Motor neuron (in vitro differentiated cells): ENCODE data around the gene JMJD7. TPM values are rescaled to one million over a fixed set of nuclear protein-coding genes. Genes with fewer than 3 reads are reported as not detected.
A peak's percentile ranks its signal among the peaks of the same experiment; 100 is the strongest.

Experiments
- ATAC-seq, 8 experiments: fragments of 200-7000 bp; cut with Tn5 transposase; replicated peaks in 6 of 8; 2 replicates each; pipeline ENCODE4 v1.8.0; 2021; ENCODE audit warnings: mild to moderate bottlenecking in 8 of 8, moderate library complexity in 8 of 8
- H3K27ac ChIP-seq, 2 donors: fragments of 250-450 bp; sonication (Bioruptor Pico); 2 replicates each; pipeline ENCODE4 v1.9.0; 2021; ENCODE audit warnings: antibody characterized with exemption in 2 of 2, mild to moderate bottlenecking in 2 of 2, moderate library complexity in 1 of 2
- H3K4me1 ChIP-seq, 2 donors: fragments of 250-450 bp; sonication (Bioruptor Pico); replicated peaks in 1 of 2; 2 replicates each; pipeline ENCODE4 v1.6.1; 2021; ENCODE audit warnings: antibody characterized with exemption in 2 of 2, mild to moderate bottlenecking in 2 of 2, moderate library complexity in 1 of 2
- H3K4me3 ChIP-seq, 5 donors: fragments of 250-450 bp; sonication (Bioruptor Pico); 2 replicates each; pipeline ENCODE4 v1.9.0; 2021; ENCODE audit warnings: antibody characterized with exemption in 5 of 5, mild to moderate bottlenecking in 5 of 5, moderate library complexity in 4 of 5
- WGBS, 10 experiments: fragments of 450-650 bp; shearing (Covaris generic); methylation state at CpG; one replicate each; pipeline ENCODE4 v1.0.0; 2022; 5-methylcytosine and 5-hydroxymethylcytosine counted together
- in situ Hi-C, 9 experiments: fragments of 400-800 bp; cut with MboI; loops; one replicate each; pipeline ENCODE4 v1.15.0; 2021; ENCODE audit warnings: low sequenced_read_pairs in 9 of 9, low pct_unique_long_range_greater_than_20kb in 2 of 9; ENCODE audit not compliant: unreplicated experiment in 9 of 9
- total RNA-seq, 8 experiments: library from RNA; unstranded; fragments of 300-600 nt; gene quantifications; 2 replicates each; pipeline versions ENCODE4 v1.2.3 to v1.2.4, GENCODE V29; 2022

Gene JMJD7
- total RNA-seq, 8 experiments from 2014 or later = 4.0 to 8.8 (median 5.7) TPM

GRCh38 chr15:41790756-41791546 lies 36.9 kb upstream of the JMJD7 start:
- H3K4me1 ChIP-seq = no peaks in the 10 kb centered on the region
- ATAC-seq = peak in 2 of 8 experiments; percentile 22 to 24
- in situ Hi-C loops = loop anchor here in 1 of 9 experiments (25.0 kb wide), 1 partner anchor 229 kb away; the partner anchor contains the start of gene TYRO3
- H3K27ac ChIP-seq = no peak overlapping the region
- 0 to 93% (median 79%) methylated on average over 1 to 3 of the region's 5 CpGs; no CpG with 5 or more reads in 4 of the 10 experiments for WGBS, 10 experiments
- H3K4me3 ChIP-seq = no peak overlapping the region

- ATAC-seq = no peak
- WGBS, 10 experiments = 67 to 100% (median 100%) methylated on average over 1 to 3 of the region's 4 CpGs; no CpG with 5 or more reads in 4 of the 10 experiments
- in situ Hi-C loops = loop anchor here in 1 of 9 experiments (25.0 kb wide), 1 partner anchor 229 kb away; the partner anchor contains the start of gene TYRO3
- Histone ChIP-seq H3K4me1 (no peaks in the 10 kb centered on the region), H3K27ac (no peak overlapping the region), H3K4me3 (no peak overlapping the region)
These were observed 36.4 kb upstream of the JMJD7 start for GRCh38 chr15:41791547-41791937.

DNA sequence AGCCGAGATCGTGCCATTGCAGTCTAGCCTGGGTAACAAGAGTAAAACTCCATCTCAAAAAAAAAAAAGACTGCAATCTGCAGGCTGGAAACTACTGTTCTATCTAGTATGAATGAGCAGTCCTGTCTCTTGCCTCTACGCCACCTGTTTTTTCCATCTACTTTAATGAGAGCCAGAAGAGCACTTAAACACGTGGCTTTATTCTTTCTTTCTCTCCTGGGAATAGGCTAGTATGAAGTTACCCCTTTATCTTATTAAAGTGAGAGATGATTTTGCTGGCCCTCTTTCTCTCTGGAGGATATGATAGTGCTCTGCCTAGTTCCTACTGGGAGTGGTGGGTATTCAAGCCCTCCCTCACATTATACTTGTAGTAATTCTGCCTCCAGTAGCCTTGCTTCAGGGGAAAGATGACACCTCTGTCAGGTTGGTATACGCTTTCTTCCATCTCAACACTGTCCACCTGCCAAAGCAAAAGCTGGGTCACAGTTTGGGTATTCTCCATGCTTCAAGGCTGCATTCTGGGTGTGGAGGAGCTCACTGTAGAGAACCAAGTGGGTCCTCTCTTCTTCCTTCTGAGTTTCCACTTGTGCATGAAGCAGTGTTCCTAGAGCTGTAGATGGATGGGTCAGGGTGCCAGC lies 35.8 kb upstream of the JMJD7 start:
- H3K27ac ChIP-seq = no peak overlapping the region
- in situ Hi-C loops = loop anchor here in 1 of 9 experiments (25.0 kb wide), 1 partner anchor 230 kb away; the partner anchor contains the start of gene TYRO3
- no peak overlapping the region for H3K4me3 ChIP-seq
- ATAC-seq = no peak
- H3K4me1 ChIP-seq = no peaks in the 10 kb centered on the region
- 75 to 100% (median 94%) methylated on average over 1 to 4 of the region's 5 CpGs for WGBS, 10 experiments

GRCh38 chr15:41794081-41794480 lies 33.8 kb upstream of the JMJD7 start:
- H3K4me1 ChIP-seq = no peaks in the 10 kb centered on the region
- no peak overlapping the region for H3K27ac ChIP-seq
- in situ Hi-C loops = loop anchor here in 1 of 9 experiments (25.0 kb wide), 1 partner anchor 232 kb away; the partner anchor contains the start of gene TYRO3
- peak in 2 of 8 experiments; percentile 14 to 31 for ATAC-seq
- WGBS, 10 experiments = 0 to 90% (median 56%) methylated on average over 1 to 4 of the region's 4 CpGs; no CpG with 5 or more reads in 3 of the 10 experiments
- H3K4me3 ChIP-seq = no peak overlapping the region

GRCh38 chr15:41795996-41796856 lies 31.7 kb upstream of the JMJD7 start:
- in situ Hi-C loops = loop anchor here in 1 of 9 experiments (25.0 kb wide), 1 partner anchor 234 kb away; the partner anchor contains the start of gene TYRO3
- H3K4me1 ChIP-seq = no peaks in the 10 kb centered on the region
- WGBS, 10 experiments = 10 to 92% (median 81%) methylated on average over 2 to 9 of the region's 10 CpGs; no CpG with 5 or more reads in 1 of the 10 experiments
- peak in 2 of 8 experiments; percentile 49 to 54 for ATAC-seq
- H3K27ac ChIP-seq = no peak overlapping the region
- H3K4me3 ChIP-seq = no peak overlapping the region

DNA sequence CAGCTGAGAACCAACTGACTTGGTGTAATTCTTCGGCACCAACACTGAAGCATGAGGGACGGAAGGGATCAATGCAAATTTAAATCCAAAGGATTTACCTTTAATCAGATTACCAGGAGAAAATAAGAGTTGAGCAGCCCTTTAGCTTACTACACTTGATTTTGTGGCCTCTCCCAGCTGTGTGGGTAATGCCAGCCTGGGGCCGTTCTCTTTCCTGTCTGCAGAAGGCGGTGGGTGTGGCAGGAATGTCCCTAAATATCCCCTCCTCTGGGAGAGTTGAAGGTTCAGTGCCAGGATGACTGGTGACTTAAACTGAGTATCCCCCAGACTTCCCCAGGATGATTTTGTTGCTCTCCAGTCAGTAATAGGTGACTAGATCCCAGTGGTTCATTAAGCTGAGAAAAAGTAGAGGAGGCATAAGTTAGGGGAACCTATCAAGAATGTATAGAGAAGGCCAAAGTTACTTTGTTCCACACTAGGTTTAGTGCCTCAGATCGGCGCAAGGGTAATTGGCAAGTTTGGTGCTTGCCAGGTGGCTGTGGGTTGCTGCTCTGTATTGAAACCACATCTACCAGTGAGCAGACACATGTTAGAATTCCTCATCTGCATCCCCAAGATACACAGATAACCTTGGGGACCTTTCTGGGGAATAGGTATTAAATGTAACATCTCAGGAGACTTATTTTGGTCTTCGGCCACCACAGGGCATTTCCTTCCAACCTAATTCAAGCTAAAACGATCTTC lies 30.5 kb upstream of the JMJD7 start:
- in situ Hi-C loops = loop anchor here in 1 of 9 experiments (25.0 kb wide), 1 partner anchor 235 kb away; the partner anchor contains the start of gene TYRO3
- no peak overlapping the region for H3K27ac ChIP-seq

DNA sequence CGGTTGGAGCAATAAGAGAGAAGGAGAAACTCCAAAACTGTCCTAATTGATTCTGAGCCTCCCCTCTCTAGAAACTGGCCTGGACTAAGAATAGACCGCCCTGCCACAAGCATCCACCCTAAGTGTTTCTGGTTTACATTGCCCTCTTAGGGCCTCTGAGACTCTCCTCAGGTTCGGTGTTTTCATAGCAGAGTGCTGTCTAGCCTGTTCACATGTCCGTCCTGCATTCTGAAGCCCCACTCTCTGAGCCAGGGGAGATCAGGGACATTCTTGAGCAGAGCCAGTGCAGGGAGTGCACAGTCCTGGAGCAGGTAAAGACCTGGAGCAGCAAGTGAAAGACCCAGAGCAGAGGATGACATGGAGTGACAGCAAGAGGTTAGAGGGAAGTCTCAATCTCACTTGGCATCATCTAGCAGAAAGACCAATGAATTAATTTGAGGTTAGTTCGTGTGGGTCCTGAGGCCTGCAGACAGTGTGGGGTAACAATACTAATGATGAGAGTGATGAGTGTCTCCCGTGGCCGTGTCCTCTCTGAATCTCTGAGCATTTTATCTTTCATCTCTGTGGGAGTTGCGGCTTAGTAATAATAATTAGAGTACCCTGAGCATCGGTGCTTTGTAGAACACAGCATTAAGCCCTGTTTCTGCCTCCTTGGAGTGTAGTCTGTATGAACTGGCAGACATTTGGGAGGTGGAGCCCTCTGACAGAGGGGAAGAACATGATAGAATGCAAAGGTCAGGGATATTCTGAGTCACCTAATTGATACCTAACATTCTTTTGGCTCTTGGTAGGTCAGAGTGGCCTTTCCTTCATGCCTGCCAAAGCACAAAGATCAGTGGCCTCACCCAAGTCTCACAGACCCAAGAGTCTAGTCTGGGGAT lies 29.0 kb upstream of the JMJD7 start:
- Histone ChIP-seq H3K4me1 (no peaks in the 10 kb centered on the region), H3K27ac (no peak overlapping the region), H3K4me3 (no peak overlapping the region)
- 17 to 97% (median 63%) methylated on average over 1 to 8 of the region's 9 CpGs; no CpG with 5 or more reads in 3 of the 10 experiments for WGBS, 10 experiments
- ATAC-seq = no peak
- in situ Hi-C loops = loop anchor here in 1 of 9 experiments (25.0 kb wide), 1 partner anchor 237 kb away; the partner anchor contains the start of gene TYRO3

More for the DNA sequence above, 30.5 kb upstream of the JMJD7 start:
- Histone ChIP-seq H3K4me1 (no peaks in the 10 kb centered on the region), H3K4me3 (no peak overlapping the region)
- 45 to 100% (median 97%) methylated on average over 1 to 6 of the region's 8 CpGs; no CpG with 5 or more reads in 3 of the 10 experiments for WGBS, 10 experiments
- peak in 2 of 8 experiments; percentile 21 to 44 for ATAC-seq

DNA sequence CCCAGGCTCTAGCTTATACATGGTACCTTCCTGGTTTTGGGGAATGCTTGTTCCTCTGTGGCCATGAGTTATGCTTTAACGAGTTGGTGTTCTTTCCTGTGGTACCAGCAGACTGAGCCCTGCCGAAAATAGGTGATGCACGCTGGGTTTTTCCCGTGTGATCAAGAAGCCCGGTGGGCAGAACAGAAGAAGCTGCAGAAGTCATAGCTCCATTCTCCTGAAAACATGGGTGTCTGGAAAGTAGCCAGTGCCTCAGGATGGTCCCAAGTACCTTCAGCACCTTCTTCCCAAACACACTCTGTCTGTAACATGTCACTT lies 28.4 kb upstream of the JMJD7 start:
- in situ Hi-C loops = loop anchor here in 1 of 9 experiments (25.0 kb wide), 1 partner anchor 237 kb away; the partner anchor contains the start of gene TYRO3
- 64 to 100% (median 88%) methylated on average over 1 to 5 of the region's 5 CpGs; no CpG with 5 or more reads in 2 of the 10 experiments for WGBS, 10 experiments
- Histone ChIP-seq H3K4me3 (no peak overlapping the region), H3K4me1 (no peaks in the 10 kb centered on the region), H3K27ac (no peak overlapping the region)
- ATAC-seq = no peak

DNA sequence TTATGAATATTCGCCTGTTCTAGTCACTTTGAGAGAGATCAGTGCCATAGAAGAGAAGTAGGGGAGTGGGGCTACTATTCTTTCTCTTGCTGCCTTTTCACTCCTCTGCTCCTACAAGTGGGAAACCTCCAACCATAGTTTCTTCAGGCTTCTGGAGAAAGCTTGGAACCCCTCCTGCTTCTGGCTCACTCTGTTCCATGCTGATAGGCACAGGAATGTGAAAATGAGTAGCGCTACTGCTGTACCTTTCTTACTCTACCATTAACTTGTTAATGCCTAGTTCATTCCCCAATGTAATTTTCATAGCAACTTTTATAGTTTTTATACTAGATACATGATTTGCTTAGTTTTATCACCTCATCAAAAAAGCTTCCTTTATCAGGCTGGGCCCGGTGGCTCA lies 26.7 kb upstream of the JMJD7 start:
- 75 to 100% (median 98%) methylated on average over 1 to 3 of the region's 3 CpGs; no CpG with 5 or more reads in 2 of the 10 experiments for WGBS, 10 experiments
- Histone ChIP-seq H3K4me1 (no peaks in the 10 kb centered on the region), H3K4me3 (no peak overlapping the region), H3K27ac (no peak overlapping the region)
- in situ Hi-C loops = loop anchor here in 4 of 9 experiments (25.0 kb wide), 1 partner anchor 239 kb away; the partner anchor contains the start of gene TYRO3 (in 4 of the 4)
- no peak for ATAC-seq

DNA sequence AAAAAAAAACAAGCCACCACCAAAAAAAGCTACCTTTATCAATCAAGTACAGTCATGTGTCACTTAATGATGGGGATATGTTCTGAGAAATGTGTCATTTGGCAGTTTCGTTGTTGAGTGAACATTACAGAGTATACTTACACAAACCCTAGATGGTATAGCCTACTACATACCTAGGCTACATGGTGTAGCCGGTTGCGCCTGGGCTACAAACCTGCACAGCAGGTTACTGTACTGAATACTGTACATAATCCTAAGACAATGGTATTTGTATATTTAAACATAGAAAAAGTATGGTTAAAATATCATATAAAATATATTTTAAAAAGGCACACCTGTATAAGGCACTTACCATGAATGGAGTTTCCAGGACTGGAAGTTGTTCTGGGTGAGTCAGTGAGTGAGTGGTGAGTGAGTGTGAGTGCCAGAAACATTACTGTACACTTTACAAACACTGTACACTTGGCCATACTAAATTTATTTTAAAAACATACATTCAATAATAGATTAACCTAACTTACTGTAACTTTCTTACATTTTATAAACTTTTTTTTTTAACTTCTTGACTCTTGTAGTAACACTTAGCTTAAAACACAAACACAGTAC lies 25.9 kb upstream of the JMJD7 start:
- no peaks in the 10 kb centered on the region for H3K4me1 ChIP-seq
- WGBS, 10 experiments = 80 to 100% (median 97%) methylated on average over 1 to 3 of the region's 3 CpGs; no CpG with 5 or more reads in 1 of the 10 experiments
- no peak overlapping the region for H3K4me3 ChIP-seq
- in situ Hi-C loops = loop anchor here in 4 of 9 experiments (25.0 kb wide), 1 partner anchor 240 kb away; the partner anchor contains the start of gene TYRO3 (in 4 of the 4)
- ATAC-seq = no peak
- H3K27ac ChIP-seq = no peak overlapping the region
